ENCODE data around the gene UGGT1. TPM values are rescaled to one million over a fixed set of nuclear protein-coding genes. Genes with fewer than 3 reads are reported as not detected.
A peak's percentile ranks its signal among the peaks of the same experiment; 100 is the strongest.

UGGT1 gene
- total RNA-seq, 2 donors from 2014 or later: 66.9 to 78.6 TPM

DNA sequence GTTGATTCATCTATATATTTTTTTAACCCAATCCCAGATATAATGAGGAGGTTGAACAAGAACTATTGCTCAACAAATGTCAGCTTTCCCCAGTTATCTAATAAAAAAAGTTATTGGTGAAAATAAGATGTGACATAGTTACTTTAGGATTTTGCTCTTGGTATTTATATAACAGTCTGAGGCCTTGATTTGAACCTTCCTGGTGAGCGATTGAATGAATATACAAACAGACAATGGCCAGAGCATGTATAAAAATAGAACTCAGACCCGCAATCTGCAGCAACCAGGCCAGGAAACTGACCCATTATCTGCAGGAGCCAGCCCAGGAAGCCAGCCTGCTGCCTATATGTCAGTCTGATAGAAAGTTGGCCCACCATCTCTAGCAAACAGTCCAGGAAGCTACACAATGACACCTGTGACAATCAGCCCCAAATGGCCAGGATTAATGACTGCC is 146.1 kb downstream of the UGGT1 start:
- peaks cover 33% of the 10 kb centered on the region for H3K4me1 Mint-ChIP-seq
- H3K27me3 ChIP-seq (ENCODE audit: control insufficient read depth, insufficient read depth, low read length, poor library complexity, severe bottlenecking): no peaks in the 10 kb centered on the region
- no peak for DNase-seq
- WGBS, 2 experiments (ENCODE audit: insufficient coverage in 1 of 2, insufficient read length in 1 of 2): 83 to 95% methylated on average over 1 to 2 of the region's 2 CpGs
- TF ChIP-seq, protein P1, sequence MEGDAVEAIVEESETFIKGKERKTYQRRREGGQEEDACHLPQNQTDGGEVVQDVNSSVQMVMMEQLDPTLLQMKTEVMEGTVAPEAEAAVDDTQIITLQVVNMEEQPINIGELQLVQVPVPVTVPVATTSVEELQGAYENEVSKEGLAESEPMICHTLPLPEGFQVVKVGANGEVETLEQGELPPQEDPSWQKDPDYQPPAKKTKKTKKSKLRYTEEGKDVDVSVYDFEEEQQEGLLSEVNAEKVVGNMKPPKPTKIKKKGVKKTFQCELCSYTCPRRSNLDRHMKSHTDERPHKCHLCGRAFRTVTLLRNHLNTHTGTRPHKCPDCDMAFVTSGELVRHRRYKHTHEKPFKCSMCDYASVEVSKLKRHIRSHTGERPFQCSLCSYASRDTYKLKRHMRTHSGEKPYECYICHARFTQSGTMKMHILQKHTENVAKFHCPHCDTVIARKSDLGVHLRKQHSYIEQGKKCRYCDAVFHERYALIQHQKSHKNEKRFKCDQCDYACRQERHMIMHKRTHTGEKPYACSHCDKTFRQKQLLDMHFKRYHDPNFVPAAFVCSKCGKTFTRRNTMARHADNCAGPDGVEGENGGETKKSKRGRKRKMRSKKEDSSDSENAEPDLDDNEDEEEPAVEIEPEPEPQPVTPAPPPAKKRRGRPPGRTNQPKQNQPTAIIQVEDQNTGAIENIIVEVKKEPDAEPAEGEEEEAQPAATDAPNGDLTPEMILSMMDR (conservative IDR thresholded peaks at IDR 0.05): no peak
- no peaks in the 10 kb centered on the region for H3K36me3 ChIP-seq (ENCODE audit: control insufficient read depth, insufficient read depth, low read length)
- peaks cover 2% of the 10 kb centered on the region for H3K27me3 Mint-ChIP-seq (ENCODE audit: insufficient read depth)
- no peak overlapping the region for H3K27ac ChIP-seq (ENCODE audit: low read depth, low read length)
- no peaks in the 10 kb centered on the region for H3K9me3 ChIP-seq (ENCODE audit: control insufficient read depth, low read length)
- H3K9ac ChIP-seq (ENCODE audit: extremely low read depth, low read length, poor library complexity, severe bottlenecking): no peak overlapping the region
- H3K9me3 Mint-ChIP-seq: peaks cover 2% of the 10 kb centered on the region
- H3K4me3 ChIP-seq (ENCODE audit: low read length): no peak overlapping the region
- no peak overlapping the region for H3K27ac Mint-ChIP-seq
- no peak overlapping the region for H3K4me3 Mint-ChIP-seq
- H3K36me3 Mint-ChIP-seq (ENCODE audit: low read depth): no peaks in the 10 kb centered on the region
- H3K4me1 ChIP-seq (ENCODE audit: control insufficient read depth, insufficient read depth, low read length): peaks cover 10% of the 10 kb centered on the region

DNA sequence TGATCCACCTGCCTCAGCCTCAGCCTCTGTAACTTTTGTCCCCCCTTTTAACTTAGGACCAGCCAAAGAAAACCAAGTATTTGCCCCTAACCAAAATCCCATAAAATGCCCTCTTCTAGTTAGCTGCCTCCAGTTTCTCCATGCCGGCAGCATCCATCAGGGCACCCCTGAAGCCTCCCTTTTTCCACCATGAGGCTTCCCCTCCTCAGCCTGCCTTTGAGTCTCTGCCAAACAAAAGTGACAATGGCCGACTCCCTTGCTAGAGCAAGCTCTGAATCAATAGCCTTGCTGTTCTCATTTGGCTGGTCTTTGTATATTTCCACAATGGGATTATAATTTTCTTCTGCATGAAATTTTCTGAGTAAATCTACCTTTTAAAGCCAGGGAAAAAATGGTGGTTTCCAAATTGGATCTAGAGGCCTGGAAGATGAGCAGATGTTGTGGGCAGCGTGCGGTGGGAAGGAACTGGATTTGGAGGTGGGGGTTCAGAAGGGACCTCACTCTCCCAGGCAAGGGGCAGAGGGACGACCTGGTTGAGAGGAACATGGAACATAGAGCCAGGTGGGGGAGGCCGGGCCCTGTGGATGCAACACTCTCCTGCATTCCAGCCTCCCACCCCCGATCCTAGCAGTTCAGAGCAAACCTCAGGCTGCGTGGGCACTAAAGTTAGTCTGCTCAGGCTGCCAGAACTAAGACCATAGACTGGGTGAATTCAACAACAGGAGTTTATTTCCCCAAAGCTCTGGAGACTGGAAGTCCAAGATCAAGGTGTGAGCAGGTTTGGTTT is 147.1 kb downstream of the UGGT1 start:
- WGBS, 2 experiments (ENCODE audit: insufficient coverage in 1 of 2, insufficient read length in 1 of 2): 87 to 95% methylated on average over 4 to 8 of the region's 8 CpGs
- Histone ChIP-seq H3K27me3 (ENCODE audit: control insufficient read depth, insufficient read depth, low read length, poor library complexity, severe bottlenecking) (no peaks in the 10 kb centered on the region), H3K9me3 (ENCODE audit: control insufficient read depth, low read length) (no peaks in the 10 kb centered on the region), H3K9ac (ENCODE audit: extremely low read depth, low read length, poor library complexity, severe bottlenecking) (no peak overlapping the region), H3K36me3 (ENCODE audit: control insufficient read depth, insufficient read depth, low read length) (no peaks in the 10 kb centered on the region), H3K4me3 (ENCODE audit: low read length) (no peak overlapping the region), H3K27ac (ENCODE audit: low read depth, low read length) (no peak overlapping the region), H3K4me1 (ENCODE audit: control insufficient read depth, insufficient read depth, low read length) (peaks cover 10% of the 10 kb centered on the region)
- Mint-ChIP-seq H3K27ac (peak overlapping the region; percentile 8), H3K4me3 (no peak overlapping the region), H3K36me3 (ENCODE audit: low read depth) (no peaks in the 10 kb centered on the region), H3K9me3 (peaks cover 2% of the 10 kb centered on the region), H3K27me3 (ENCODE audit: insufficient read depth) (no peaks in the 10 kb centered on the region), H3K4me1 (peaks cover 42% of the 10 kb centered on the region)
- TF ChIP-seq, protein P1 (conservative IDR thresholded peaks at IDR 0.05): no peak
- peak; percentile 22 for DNase-seq

DNA sequence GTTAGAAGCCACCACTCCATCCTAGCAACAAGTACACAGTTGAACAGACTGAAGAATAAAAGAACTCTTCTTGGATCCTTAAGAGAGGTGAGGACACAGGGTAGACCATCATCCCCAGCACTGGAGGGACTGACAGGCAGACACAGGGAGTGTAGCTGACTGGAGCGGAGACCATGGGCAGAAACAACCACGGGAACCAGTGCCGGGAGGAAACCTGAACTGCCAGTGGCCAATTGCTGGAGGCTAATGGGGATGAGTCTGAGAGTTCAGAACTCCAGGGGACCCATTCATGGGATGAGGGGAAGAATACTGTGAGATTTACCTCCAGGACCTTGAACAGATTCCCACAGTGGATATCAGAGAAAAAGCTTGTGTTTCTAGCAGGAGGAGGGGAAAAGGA is 150.9 kb downstream of the UGGT1 start:
- no peak overlapping the region for H3K27ac ChIP-seq (ENCODE audit: low read depth, low read length)
- H3K4me3 ChIP-seq (ENCODE audit: low read length): no peak overlapping the region
- no peak overlapping the region for H3K4me3 Mint-ChIP-seq
- H3K27me3 Mint-ChIP-seq (ENCODE audit: insufficient read depth): no peaks in the 10 kb centered on the region
- peak; percentile 68 for DNase-seq
- H3K9me3 Mint-ChIP-seq: no peaks in the 10 kb centered on the region
- H3K27ac Mint-ChIP-seq: peak overlapping the region; percentile 78
- 84% methylated on average over 3 of the region's 3 CpGs for WGBS, 2 experiments (ENCODE audit: insufficient coverage in 1 of 2, insufficient read length in 1 of 2)
- TF ChIP-seq, protein P1 (conservative IDR thresholded peaks at IDR 0.05): no peak
- H3K9ac ChIP-seq (ENCODE audit: extremely low read depth, low read length, poor library complexity, severe bottlenecking): no peak overlapping the region
- H3K36me3 Mint-ChIP-seq (ENCODE audit: low read depth): no peaks in the 10 kb centered on the region
- H3K9me3 ChIP-seq (ENCODE audit: control insufficient read depth, low read length): no peaks in the 10 kb centered on the region
- peaks cover 4% of the 10 kb centered on the region for H3K4me1 ChIP-seq (ENCODE audit: control insufficient read depth, insufficient read depth, low read length)
- H3K4me1 Mint-ChIP-seq: peaks cover 42% of the 10 kb centered on the region
- no peaks in the 10 kb centered on the region for H3K36me3 ChIP-seq (ENCODE audit: control insufficient read depth, insufficient read depth, low read length)
- no peaks in the 10 kb centered on the region for H3K27me3 ChIP-seq (ENCODE audit: control insufficient read depth, insufficient read depth, low read length, poor library complexity, severe bottlenecking)

Other genes starting within 250 kb of the UGGT1 start
- gene POLR2D, start 233.0 kb upstream of the UGGT1 start, total RNA-seq: 10 to 100 TPM; 56.1 to 70.4 TPM
- gene AMMECR1L, start 205.2 kb upstream of the UGGT1 start, total RNA-seq: 10 to 100 TPM; 21.7 to 22.0 TPM
- gene SAP130, start 63.1 kb upstream of the UGGT1 start, total RNA-seq: 10 to 100 TPM; 47.7 to 58.9 TPM
- gene HS6ST1, start 227.7 kb downstream of the UGGT1 start, total RNA-seq: 100 to 1,000 TPM in 1 of 2 donors, 10 to 100 TPM in 1; 93.0 to 106 TPM

All from endodermal cell (in vitro differentiated cells).